ENCODE results near the gene PPFIA3. TPM values are rescaled to one million over a fixed set of nuclear protein-coding genes. Genes with fewer than 3 reads are reported as not detected.

The PPFIA3 gene
- total RNA-seq, 1 experiment from 2014 or later, result 28.1 TPM

- BruUV-seq (replicated peaks), result no TSS peak
- ChIA-PET POLR2A (no interaction called here), CTCF (interaction anchor here (2.0 kb wide), 1 partner anchor 86 kb away, joined by 13 read pairs; the partner anchor contains the start of gene LIN7B), RAD21 (ENCODE audit: low non-redundant PET in 1 of 2, low total read pairs in 2 of 2, uncharacterized antibody in 2 of 2, unreplicated experiment in 2 of 2) (no interaction called here)
- no peaks in the 10 kb centered on the region for H3K9me3 ChIP-seq (ENCODE audit: control insufficient read depth in 1 of 2, insufficient read depth in 1 of 2, low read depth in 1 of 2, low read length in 2 of 2)
- peaks cover 0 to 3% of the 10 kb centered on the region in 2 experiments; a peak in 1 of 4 replicates for H3K4me1 ChIP-seq (ENCODE audit: control insufficient read depth in 1 of 2, insufficient read depth in 2 of 2, low read length in 2 of 2)
- TF ChIP-seq, protein P1, sequence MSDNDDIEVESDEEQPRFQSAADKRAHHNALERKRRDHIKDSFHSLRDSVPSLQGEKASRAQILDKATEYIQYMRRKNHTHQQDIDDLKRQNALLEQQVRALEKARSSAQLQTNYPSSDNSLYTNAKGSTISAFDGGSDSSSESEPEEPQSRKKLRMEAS (IDR thresholded peaks at IDR 0.05), result no peak
- TF ChIP-seq TCF7L2 (IDR thresholded peaks at IDR 0.05; ENCODE audit: borderline replicate concordance, extremely low read depth, insufficient read depth, insufficient read length) (no peak), ZFX (IDR thresholded peaks at IDR 0.05) (no peak), SIN3A (IDR thresholded peaks at IDR 0.05; ENCODE audit: low read depth) (no peak), REST (IDR thresholded peaks at IDR 0.05; ENCODE audit: low read depth) (no peak), CEBPB (IDR thresholded peaks at IDR 0.05; ENCODE audit: low read depth) (no peak), RAD21 (IDR thresholded peaks at IDR 0.05; ENCODE audit: low read depth) (no peak), ELF1 (IDR thresholded peaks at IDR 0.05; ENCODE audit: borderline replicate concordance, low read depth) (no peak), ZNF274 (IDR thresholded peaks at IDR 0.05; ENCODE audit: low read depth, low read length) (no peak)
- TF ChIP-seq, protein P2, sequence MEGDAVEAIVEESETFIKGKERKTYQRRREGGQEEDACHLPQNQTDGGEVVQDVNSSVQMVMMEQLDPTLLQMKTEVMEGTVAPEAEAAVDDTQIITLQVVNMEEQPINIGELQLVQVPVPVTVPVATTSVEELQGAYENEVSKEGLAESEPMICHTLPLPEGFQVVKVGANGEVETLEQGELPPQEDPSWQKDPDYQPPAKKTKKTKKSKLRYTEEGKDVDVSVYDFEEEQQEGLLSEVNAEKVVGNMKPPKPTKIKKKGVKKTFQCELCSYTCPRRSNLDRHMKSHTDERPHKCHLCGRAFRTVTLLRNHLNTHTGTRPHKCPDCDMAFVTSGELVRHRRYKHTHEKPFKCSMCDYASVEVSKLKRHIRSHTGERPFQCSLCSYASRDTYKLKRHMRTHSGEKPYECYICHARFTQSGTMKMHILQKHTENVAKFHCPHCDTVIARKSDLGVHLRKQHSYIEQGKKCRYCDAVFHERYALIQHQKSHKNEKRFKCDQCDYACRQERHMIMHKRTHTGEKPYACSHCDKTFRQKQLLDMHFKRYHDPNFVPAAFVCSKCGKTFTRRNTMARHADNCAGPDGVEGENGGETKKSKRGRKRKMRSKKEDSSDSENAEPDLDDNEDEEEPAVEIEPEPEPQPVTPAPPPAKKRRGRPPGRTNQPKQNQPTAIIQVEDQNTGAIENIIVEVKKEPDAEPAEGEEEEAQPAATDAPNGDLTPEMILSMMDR (IDR thresholded peaks at IDR 0.05 in 2 of 3, conservative IDR thresholded peaks at IDR 0.05 in 1 of 3; ENCODE audit: borderline replicate concordance in 1 of 3, insufficient read depth in 1 of 3, low read depth in 2 of 3, low read length in 2 of 3), result no peak
- H3K36me3 ChIP-seq (ENCODE audit: control insufficient read depth in 1 of 2, insufficient read depth in 2 of 2, low read length in 2 of 2), result peaks cover 12 to 17% of the 10 kb centered on the region in 2 experiments; a peak in 3 of 4 replicates
- H2AFZ ChIP-seq (ENCODE audit: low read depth, low read length, poor library complexity, severe bottlenecking), result no peak overlapping the region
- no peaks in the 10 kb centered on the region for H4K20me1 ChIP-seq (ENCODE audit: insufficient read depth)
- ATAC-seq (peak; percentile 92), DNase-seq (ENCODE audit: low read depth, low spot score) (no peak)
- H3K9ac ChIP-seq (ENCODE audit: low read length), result no peak overlapping the region
- no peak overlapping the region for H3K4me3 ChIP-seq (replicated peaks in 1 of 2; ENCODE audit: low read depth in 1 of 2, low read length in 2 of 2)
- H3K9me2 ChIP-seq (ENCODE audit: insufficient read depth), result no peaks in the 10 kb centered on the region
- no peak overlapping the region for H3K27ac ChIP-seq (ENCODE audit: low read depth, low read length)
- intact Hi-C loops (cut with micrococcal nuclease), result no loop called here
- no peak overlapping the region for H3K4me2 ChIP-seq (ENCODE audit: low read length)
- H3K27me3 ChIP-seq (ENCODE audit: insufficient read depth, low read length), result no peaks in the 10 kb centered on the region
- H3K79me2 ChIP-seq (ENCODE audit: insufficient read depth, low read length), result no peaks in the 10 kb centered on the region
Measured at GRCh38 chr19:49200238-49200862, 81.0 kb downstream of the PPFIA3 start.

Other genes starting within 250 kb of the PPFIA3 start
- gene PPP1R15A, start 247.1 kb upstream of the PPFIA3 start, total RNA-seq (2021; ENCODE audit: unreplicated experiment), result 50.3 TPM
- gene TULP2, start 220.8 kb upstream of the PPFIA3 start, total RNA-seq (2021; ENCODE audit: unreplicated experiment), result not detected
- gene NUCB1, start 219.2 kb upstream of the PPFIA3 start, total RNA-seq (2021; ENCODE audit: unreplicated experiment), result 88.8 TPM
- 8.6 TPM for gene DHDH, start 185.8 kb upstream of the PPFIA3 start, total RNA-seq (2021; ENCODE audit: unreplicated experiment)
- gene BAX, start 164.7 kb upstream of the PPFIA3 start, total RNA-seq (2021; ENCODE audit: unreplicated experiment), result 96.4 TPM
- gene FTL, start 154.2 kb upstream of the PPFIA3 start, total RNA-seq (2021; ENCODE audit: unreplicated experiment), result 1,885 TPM
- 50.7 TPM for gene GYS1, start 126.2 kb upstream of the PPFIA3 start, total RNA-seq (2021; ENCODE audit: unreplicated experiment)
- 270 TPM for gene RUVBL2, start 125.7 kb upstream of the PPFIA3 start, total RNA-seq (2021; ENCODE audit: unreplicated experiment)
- gene LHB, start 102.5 kb upstream of the PPFIA3 start, total RNA-seq (2021; ENCODE audit: unreplicated experiment), result 3.7 TPM
- not detected for gene CGB3, start 95.2 kb upstream of the PPFIA3 start, total RNA-seq (2021; ENCODE audit: unreplicated experiment)
- 5.0 TPM for gene CGB2, start 87.7 kb upstream of the PPFIA3 start, total RNA-seq (2021; ENCODE audit: unreplicated experiment)
- 0.76 TPM for gene CGB1, start 82.6 kb upstream of the PPFIA3 start, total RNA-seq (2021; ENCODE audit: unreplicated experiment)
- not detected for gene CGB5, start 75.7 kb upstream of the PPFIA3 start, total RNA-seq (2021; ENCODE audit: unreplicated experiment)
- 0.34 TPM for gene CGB8, start 70.4 kb upstream of the PPFIA3 start, total RNA-seq (2021; ENCODE audit: unreplicated experiment)
- 5.4 TPM for gene CGB7, start 61.8 kb upstream of the PPFIA3 start, total RNA-seq (2021; ENCODE audit: unreplicated experiment)
- 1.7 TPM for gene NTF4, start 54.7 kb upstream of the PPFIA3 start, total RNA-seq (2021; ENCODE audit: unreplicated experiment)
- gene KCNA7, start 46.8 kb upstream of the PPFIA3 start, total RNA-seq (2021; ENCODE audit: unreplicated experiment), result not detected
- gene SNRNP70, start 34.1 kb upstream of the PPFIA3 start, total RNA-seq (2021; ENCODE audit: unreplicated experiment), result 236 TPM
- gene LIN7B, start 5.2 kb upstream of the PPFIA3 start, total RNA-seq (2021; ENCODE audit: unreplicated experiment), result 7.2 TPM
- gene C19orf73, start 401 bp upstream of the PPFIA3 start, total RNA-seq (2021; ENCODE audit: unreplicated experiment), result 2.2 TPM
- not detected for gene HRC, start 35.9 kb downstream of the PPFIA3 start, total RNA-seq (2021; ENCODE audit: unreplicated experiment)
- 44.2 TPM for gene TRPM4, start 38.2 kb downstream of the PPFIA3 start, total RNA-seq (2021; ENCODE audit: unreplicated experiment)
- 5.0 TPM for gene SLC6A16, start 205.6 kb downstream of the PPFIA3 start, total RNA-seq (2021; ENCODE audit: unreplicated experiment)
- gene CD37, start 215.9 kb downstream of the PPFIA3 start, total RNA-seq (2021; ENCODE audit: unreplicated experiment), result 0.76 TPM
- 31.9 TPM for gene TEAD2, start 242.9 kb downstream of the PPFIA3 start, total RNA-seq (2021; ENCODE audit: unreplicated experiment)
- gene DKKL1, start 244.3 kb downstream of the PPFIA3 start, total RNA-seq (2021; ENCODE audit: unreplicated experiment), result 1.0 TPM